NCI-H2227 (cell line): Measurements from ENCODE around the gene OR5AC2.

ENCODE experiments used
- DNase-seq: peaks from one replicate; lab custom pipeline; 2025; ENCODE audit not compliant: unreplicated experiment; lab: John Stamatoyannopoulos, UW

OR5AC2 gene

GRCh38 chr3:98136631-98137030 is 49.7 kb downstream of the OR5AC2 start:
- no peak for DNase-seq
